ENCODE results near the gene TLE6.

TLE6 gene

GRCh38 chr19:2998642-2999041 lies 21.3 kb downstream of the TLE6 start:
- no peak overlapping the region for H2AFZ ChIP-seq (ENCODE audit: low read depth)
- no peak overlapping the region for H3K27ac ChIP-seq
- no peak for TF ChIP-seq CTCF (conservative IDR thresholded peaks at IDR 0.05; ENCODE audit: low read depth, low read length)
- H4K20me1 ChIP-seq (ENCODE audit: insufficient read depth) = no peaks in the 10 kb centered on the region
- H3K4me3 ChIP-seq (IDR thresholded peaks at IDR 0.05; ENCODE audit: insufficient read depth, low read depth, low read length) = no peak overlapping the region
- H3K36me3 ChIP-seq (ENCODE audit: insufficient read depth) = no peaks in the 10 kb centered on the region
- H3K27me3 ChIP-seq (ENCODE audit: insufficient read depth, low read depth) = peaks cover 71% of the 10 kb centered on the region
- H3K4me1 ChIP-seq (ENCODE audit: low read depth, poor library complexity, severe bottlenecking) = no peaks in the 10 kb centered on the region
- H3K9ac ChIP-seq = no peak overlapping the region
- H3K4me2 ChIP-seq = no peak overlapping the region
- no peaks in the 10 kb centered on the region for H3K79me2 ChIP-seq (ENCODE audit: insufficient read depth, low read depth)

GRCh38 chr19:3001235-3001800 lies 24.0 kb downstream of the TLE6 start:
- Histone ChIP-seq H3K9ac (no peak overlapping the region), H3K79me2 (ENCODE audit: insufficient read depth, low read depth) (no peaks in the 10 kb centered on the region), H2AFZ (ENCODE audit: low read depth) (no peak overlapping the region), H3K36me3 (ENCODE audit: insufficient read depth) (no peaks in the 10 kb centered on the region), H3K27me3 (ENCODE audit: insufficient read depth, low read depth) (peaks cover 73% of the 10 kb centered on the region), H3K4me3 (IDR thresholded peaks at IDR 0.05; ENCODE audit: insufficient read depth, low read depth, low read length) (no peak overlapping the region), H4K20me1 (ENCODE audit: insufficient read depth) (no peaks in the 10 kb centered on the region), H3K27ac (no peak overlapping the region), H3K4me2 (no peak overlapping the region), H3K4me1 (ENCODE audit: low read depth, poor library complexity, severe bottlenecking) (no peaks in the 10 kb centered on the region)
- no peak for TF ChIP-seq CTCF (conservative IDR thresholded peaks at IDR 0.05; ENCODE audit: low read depth, low read length)

DNA sequence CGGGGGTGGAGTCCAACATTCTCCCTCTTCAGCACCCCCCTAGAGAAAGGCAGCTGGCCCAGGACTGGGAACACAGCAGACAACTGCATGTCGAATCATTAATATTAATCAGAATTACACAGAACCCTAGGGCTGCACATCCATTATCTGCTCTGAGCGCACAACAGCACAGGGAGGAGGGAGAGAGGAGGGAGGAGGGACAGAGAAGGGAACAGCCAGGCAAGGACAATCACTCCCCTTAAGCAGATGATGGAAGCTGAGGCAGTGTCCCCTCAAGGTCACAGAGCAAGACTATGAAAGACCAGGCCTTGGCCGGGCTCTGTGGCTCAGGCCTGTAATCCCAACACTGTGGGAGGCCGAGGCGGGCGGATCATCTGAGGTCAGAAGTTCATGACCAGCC lies 25.7 kb downstream of the TLE6 start:
- Histone ChIP-seq H4K20me1 (ENCODE audit: insufficient read depth) (no peaks in the 10 kb centered on the region), H3K4me2 (no peak overlapping the region), H3K27me3 (ENCODE audit: insufficient read depth, low read depth) (peaks cover 73% of the 10 kb centered on the region), H3K9ac (no peak overlapping the region), H3K27ac (no peak overlapping the region), H2AFZ (ENCODE audit: low read depth) (no peak overlapping the region), H3K36me3 (ENCODE audit: insufficient read depth) (no peaks in the 10 kb centered on the region), H3K79me2 (ENCODE audit: insufficient read depth, low read depth) (no peaks in the 10 kb centered on the region), H3K4me3 (IDR thresholded peaks at IDR 0.05; ENCODE audit: insufficient read depth, low read depth, low read length) (no peak overlapping the region), H3K4me1 (ENCODE audit: low read depth, poor library complexity, severe bottlenecking) (peaks cover 6% of the 10 kb centered on the region)
- TF ChIP-seq CTCF (conservative IDR thresholded peaks at IDR 0.05; ENCODE audit: low read depth, low read length) = no peak

DNA sequence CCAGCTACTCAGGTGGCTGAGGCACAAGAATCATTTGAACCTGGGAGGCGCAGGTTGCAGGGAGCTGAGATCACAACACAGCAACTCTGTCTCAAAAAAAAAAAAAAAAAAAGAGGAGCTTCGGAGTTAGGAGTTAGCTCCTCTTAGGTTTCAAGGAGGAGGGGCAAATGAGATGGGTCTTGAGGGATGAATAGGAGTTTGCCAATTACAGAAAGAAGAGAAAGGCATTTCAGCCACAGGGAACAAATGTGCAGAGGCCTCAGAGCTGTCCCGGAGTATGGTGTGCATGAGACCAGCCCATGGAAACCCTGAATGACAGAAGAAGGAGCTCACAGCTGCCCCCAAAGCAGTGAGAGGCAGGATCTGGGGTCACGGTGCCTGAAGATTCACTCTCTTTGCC lies 27.2 kb downstream of the TLE6 start:
- Histone ChIP-seq H3K9ac (no peak overlapping the region), H3K79me2 (ENCODE audit: insufficient read depth, low read depth) (no peaks in the 10 kb centered on the region), H3K4me2 (no peak overlapping the region), H3K27ac (no peak overlapping the region), H2AFZ (ENCODE audit: low read depth) (no peak overlapping the region), H3K36me3 (ENCODE audit: insufficient read depth) (no peaks in the 10 kb centered on the region), H3K4me3 (IDR thresholded peaks at IDR 0.05; ENCODE audit: insufficient read depth, low read depth, low read length) (no peak overlapping the region), H4K20me1 (ENCODE audit: insufficient read depth) (no peaks in the 10 kb centered on the region), H3K27me3 (ENCODE audit: insufficient read depth, low read depth) (peaks cover 74% of the 10 kb centered on the region), H3K4me1 (ENCODE audit: low read depth, poor library complexity, severe bottlenecking) (peaks cover 7% of the 10 kb centered on the region)
- no peak for TF ChIP-seq CTCF (conservative IDR thresholded peaks at IDR 0.05; ENCODE audit: low read depth, low read length)
